HUES6 (cell line): ENCODE measurements around the gene PCDHB8.
"Not testable (repeated sequence)": the region's sequence is repeated elsewhere in the genome, so short reads cannot be mapped to it uniquely, and the experiment has no call there.

ENCODE experiments used
- H3K27ac ChIP-seq: 2 replicates; pipeline ENCODE4 v1.7.0; 2013; ENCODE audit warnings: low read depth, mild to moderate bottlenecking, low read length, inconsistent platforms
- H3K27me3 ChIP-seq: 2 replicates; pipeline ENCODE4 v1.6.1; 2013; ENCODE audit warnings: low read length; ENCODE audit not compliant: control insufficient read depth, insufficient read depth
- H3K36me3 ChIP-seq: 2 replicates; pipeline ENCODE4 v1.6.1; 2013; ENCODE audit warnings: low read length; ENCODE audit not compliant: control insufficient read depth, insufficient read depth
- H3K4me1 ChIP-seq: 2 replicates; pipeline ENCODE4 v1.6.1; 2013; ENCODE audit warnings: low read length; ENCODE audit not compliant: control insufficient read depth, insufficient read depth
- H3K4me3 ChIP-seq: 2 replicates; pipeline ENCODE4 v1.5.1; 2013; ENCODE audit warnings: low read depth, low read length
- H3K9ac ChIP-seq: one replicate; pipeline ENCODE4 v1.6.1; 2013; ENCODE audit warnings: mild to moderate bottlenecking, low read length
- H3K9me3 ChIP-seq: 2 replicates; pipeline ENCODE4 v1.6.1; 2013; ENCODE audit warnings: low read depth, low read length; ENCODE audit not compliant: control insufficient read depth, insufficient read depth

The PCDHB8 gene

DNA sequence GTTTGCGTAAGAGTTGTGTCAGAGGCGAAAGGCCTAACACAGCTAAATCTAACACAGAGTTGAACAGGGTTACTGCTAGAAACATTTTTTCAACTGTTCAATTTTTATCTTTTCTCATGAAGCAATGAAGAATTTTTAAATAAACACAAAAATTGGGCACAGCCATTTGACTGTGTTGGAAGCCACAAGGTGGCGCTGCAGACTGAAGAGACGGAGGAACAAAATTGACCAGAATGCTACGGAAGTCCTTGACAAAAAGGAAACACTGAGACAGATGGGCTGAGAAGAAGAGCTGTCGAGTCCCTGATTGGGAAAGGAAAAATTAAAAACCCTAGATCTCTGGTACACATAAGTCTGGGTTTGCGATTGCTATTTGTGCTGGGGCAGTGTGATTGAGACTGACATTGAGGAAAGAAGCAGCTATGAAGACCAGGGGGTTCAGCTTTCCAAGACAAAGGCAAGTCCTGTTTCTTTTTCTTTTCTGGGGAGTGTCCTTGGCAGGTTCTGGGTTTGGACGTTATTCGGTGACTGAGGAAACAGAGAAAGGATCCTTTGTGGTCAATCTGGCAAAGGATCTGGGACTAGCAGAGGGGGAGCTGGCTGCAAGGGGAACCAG, 9.4 kb downstream of the PCDHB8 start, which contains the start of gene PCDHB9:
Gene PCDHB9, plus strand, starts transcription at position 265 of the 616 bp plus-strand sequence. Its CDS starts 158 bp downstream, at position 423.
- H3K9me3 ChIP-seq: peaks cover 4% of the 10 kb centered on the region; the same call in 1 of the 2 replicates
- no peaks in the 10 kb centered on the region for H3K36me3 ChIP-seq
- no peak within 1 kb of the TSS for H3K9ac ChIP-seq
- H3K4me1 ChIP-seq: no peaks in the 10 kb centered on the region
- no peak within 1 kb of the TSS for H3K4me3 ChIP-seq
- H3K27me3 ChIP-seq: no peaks in the 10 kb centered on the region; the same call in 1 of the 2 replicates
- H3K27ac ChIP-seq: no peak within 1 kb of the TSS

GRCh38 chr5:141188682-141189081, 11.1 kb downstream of the PCDHB8 start:
- H3K9ac ChIP-seq, H3K27me3 ChIP-seq, H3K27ac ChIP-seq, H3K36me3 ChIP-seq, H3K9me3 ChIP-seq, H3K4me1 ChIP-seq, H3K4me3 ChIP-seq: not testable (repeated sequence)

DNA sequence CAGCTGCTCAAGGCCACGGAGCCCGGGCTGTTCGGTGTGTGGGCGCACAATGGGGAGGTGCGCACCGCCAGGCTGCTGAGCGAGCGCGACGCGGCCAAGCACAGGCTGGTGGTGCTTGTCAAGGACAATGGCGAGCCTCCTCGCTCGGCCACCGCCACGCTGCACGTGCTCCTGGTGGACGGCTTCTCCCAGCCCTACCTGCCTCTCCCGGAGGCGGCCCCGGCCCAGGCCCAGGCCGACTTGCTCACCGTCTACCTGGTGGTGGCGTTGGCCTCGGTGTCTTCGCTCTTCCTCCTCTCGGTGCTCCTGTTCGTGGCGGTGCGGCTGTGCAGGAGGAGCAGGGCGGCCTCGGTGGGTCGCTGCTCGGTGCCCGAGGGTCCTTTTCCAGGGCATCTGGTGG, 11.5 kb downstream of the PCDHB8 start:
- not testable (repeated sequence) for H3K27ac ChIP-seq, H3K4me3 ChIP-seq

GRCh38 chr5:141192110-141192725, 14.6 kb downstream of the PCDHB8 start, which contains the start of gene PCDHB10:
Gene PCDHB10, plus strand, starts transcription at chr5:141192353. Its CDS starts 200 bp downstream, at chr5:141192553.
- H3K9ac ChIP-seq: no peak within 1 kb of the TSS
- H3K36me3 ChIP-seq: no peaks in the 10 kb centered on the region
- 0 out of 2 replicates have a peak, but pooled peaks cover 8% of the 10 kb centered on the region for H3K9me3 ChIP-seq
- H3K4me1 ChIP-seq: no peaks in the 10 kb centered on the region
- H3K27ac ChIP-seq: no peak within 1 kb of the TSS
- peak within 1 kb of the TSS; percentile 32; the same call in 1 of the 2 replicates for H3K4me3 ChIP-seq
- peaks cover 9% of the 10 kb centered on the region; the same call in 1 of the 2 replicates for H3K27me3 ChIP-seq

More for the DNA sequence above, 11.5 kb downstream of the PCDHB8 start:
- H3K4me1 ChIP-seq, H3K9ac ChIP-seq, H3K36me3 ChIP-seq, H3K9me3 ChIP-seq, H3K27me3 ChIP-seq: not testable (repeated sequence)

DNA sequence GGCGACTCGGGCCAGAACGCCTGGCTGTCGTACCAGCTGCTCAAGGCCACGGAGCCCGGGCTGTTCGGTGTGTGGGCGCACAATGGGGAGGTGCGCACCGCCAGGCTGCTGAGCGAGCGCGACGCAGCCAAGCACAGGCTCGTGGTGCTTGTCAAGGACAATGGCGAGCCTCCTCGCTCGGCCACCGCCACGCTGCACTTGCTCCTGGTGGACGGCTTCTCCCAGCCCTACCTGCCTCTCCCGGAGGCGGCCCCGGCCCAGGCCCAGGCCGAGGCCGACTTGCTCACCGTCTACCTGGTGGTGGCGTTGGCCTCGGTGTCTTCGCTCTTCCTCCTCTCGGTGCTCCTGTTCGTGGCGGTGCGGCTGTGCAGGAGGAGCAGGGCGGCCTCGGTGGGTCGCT, 16.7 kb downstream of the PCDHB8 start:
- not testable (repeated sequence) for H3K4me1 ChIP-seq, H3K4me3 ChIP-seq, H3K27ac ChIP-seq, H3K27me3 ChIP-seq, H3K36me3 ChIP-seq, H3K9me3 ChIP-seq, H3K9ac ChIP-seq

GRCh38 chr5:141196363-141196762, 18.8 kb downstream of the PCDHB8 start:
- no peaks in the 10 kb centered on the region for H3K36me3 ChIP-seq
- H3K9me3 ChIP-seq: 0 out of 2 replicates have a peak, but pooled peaks cover 13% of the 10 kb centered on the region
- no peak overlapping the region for H3K27ac ChIP-seq
- H3K4me3 ChIP-seq: no peak overlapping the region
- no peak overlapping the region for H3K9ac ChIP-seq
- H3K27me3 ChIP-seq: peaks cover 9% of the 10 kb centered on the region; the same call in 1 of the 2 replicates
- no peaks in the 10 kb centered on the region for H3K4me1 ChIP-seq

GRCh38 chr5:141199359-141200235, 22.0 kb downstream of the PCDHB8 start, which contains the start of gene PCDHB11:
Gene PCDHB11, plus strand, starts transcription at chr5:141199627. Its CDS starts 148 bp downstream, at chr5:141199775.
- H3K9me3 ChIP-seq: 0 out of 2 replicates have a peak, but pooled peaks cover 13% of the 10 kb centered on the region
- no peak within 1 kb of the TSS for H3K27ac ChIP-seq
- H3K27me3 ChIP-seq: peaks cover 3% of the 10 kb centered on the region; the same call in 1 of the 2 replicates
- no peaks in the 10 kb centered on the region for H3K4me1 ChIP-seq
- H3K9ac ChIP-seq: no peak within 1 kb of the TSS
- no peak within 1 kb of the TSS for H3K4me3 ChIP-seq
- H3K36me3 ChIP-seq: no peaks in the 10 kb centered on the region

GRCh38 chr5:141201126-141201525, 23.5 kb downstream of the PCDHB8 start:
- H3K9me3 ChIP-seq, H3K9ac ChIP-seq, H3K27ac ChIP-seq, H3K4me3 ChIP-seq, H3K4me1 ChIP-seq, H3K36me3 ChIP-seq, H3K27me3 ChIP-seq: not testable (repeated sequence)

DNA sequence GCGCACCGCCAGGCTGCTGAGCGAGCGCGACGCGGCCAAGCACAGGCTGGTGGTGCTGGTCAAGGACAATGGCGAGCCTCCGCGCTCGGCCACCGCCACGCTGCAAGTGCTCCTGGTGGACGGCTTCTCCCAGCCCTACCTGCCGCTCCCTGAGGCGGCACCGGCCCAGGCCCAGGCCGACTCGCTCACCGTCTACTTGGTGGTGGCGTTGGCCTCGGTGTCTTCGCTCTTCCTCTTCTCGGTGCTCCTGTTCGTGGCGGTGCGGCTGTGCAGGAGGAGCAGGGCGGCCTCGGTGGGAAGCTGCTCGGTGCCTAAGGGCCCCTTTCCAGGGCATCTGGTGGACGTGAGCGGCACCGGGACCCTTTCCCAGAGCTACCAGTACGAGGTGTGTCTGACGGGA, 24.1 kb downstream of the PCDHB8 start:
- not testable (repeated sequence) for H3K4me1 ChIP-seq, H3K27me3 ChIP-seq, H3K27ac ChIP-seq, H3K4me3 ChIP-seq, H3K9ac ChIP-seq, H3K36me3 ChIP-seq, H3K9me3 ChIP-seq

GRCh38 chr5:141208478-141208877, 30.9 kb downstream of the PCDHB8 start, which contains the start of gene PCDHB12:
Gene PCDHB12, plus strand, starts transcription at chr5:141208719. Its CDS starts 189 bp downstream, at chr5:141208908.
- no peak within 1 kb of the TSS for H3K4me3 ChIP-seq
- no peaks in the 10 kb centered on the region; the same call in 1 of the 2 replicates for H3K27me3 ChIP-seq
- no peak within 1 kb of the TSS for H3K27ac ChIP-seq
- H3K9me3 ChIP-seq: no peaks in the 10 kb centered on the region
- no peak within 1 kb of the TSS for H3K9ac ChIP-seq
- no peaks in the 10 kb centered on the region for H3K36me3 ChIP-seq
- no peaks in the 10 kb centered on the region for H3K4me1 ChIP-seq
